ENCODE data around the gene ZBTB47.

ZBTB47 gene

GRCh38 chr3:42685363-42685881 lies 31.9 kb downstream of the ZBTB47 start, which contains the start of gene KLHL40:
TSS of gene KLHL40 (plus strand) at chr3:42685537. CDS start at chr3:42685619, 82 bp downstream.
- DNase-seq (ENCODE audit: low read depth in 3 of 3), result no peak

- DNase-seq (ENCODE audit: low read depth in 3 of 3), result no peak
Observed at GRCh38 chr3:42685891-42686820, 32.7 kb downstream of the ZBTB47 start.

- no peak for DNase-seq (ENCODE audit: low read depth in 3 of 3)
Observed at GRCh38 chr3:42686832-42687650, 33.5 kb downstream of the ZBTB47 start.

- no peak for DNase-seq (ENCODE audit: low read depth in 3 of 3)
Observed at GRCh38 chr3:42688016-42688415, 34.5 kb downstream of the ZBTB47 start.

- DNase-seq (ENCODE audit: low read depth in 3 of 3), result no peak
Observed at GRCh38 chr3:42688487-42689420, 35.3 kb downstream of the ZBTB47 start.

- no peak for DNase-seq (ENCODE audit: low read depth in 3 of 3)
Observed at GRCh38 chr3:42689421-42690014, 36.0 kb downstream of the ZBTB47 start.

GRCh38 chr3:42690191-42690590 lies 36.7 kb downstream of the ZBTB47 start:
- no peak for DNase-seq (ENCODE audit: low read depth in 3 of 3)

- no peak for DNase-seq (ENCODE audit: low read depth in 3 of 3)
Observed at GRCh38 chr3:42690766-42691680, 37.5 kb downstream of the ZBTB47 start.

- no peak for DNase-seq (ENCODE audit: low read depth in 3 of 3)
Observed at GRCh38 chr3:42691816-42692666, 38.5 kb downstream of the ZBTB47 start.

- no peak for DNase-seq (ENCODE audit: low read depth in 3 of 3)
Observed at GRCh38 chr3:42692667-42693529, 39.4 kb downstream of the ZBTB47 start.

- DNase-seq (ENCODE audit: low read depth in 3 of 3), result no peak
Observed at GRCh38 chr3:42693530-42693930, 40.0 kb downstream of the ZBTB47 start.

GRCh38 chr3:42694366-42694765 lies 40.9 kb downstream of the ZBTB47 start:
- DNase-seq (ENCODE audit: low read depth in 3 of 3), result no peak

GRCh38 chr3:42696356-42697288 lies 43.1 kb downstream of the ZBTB47 start:
- no peak for DNase-seq (ENCODE audit: low read depth in 3 of 3)

- no peak for DNase-seq (ENCODE audit: low read depth in 3 of 3)
Observed at GRCh38 chr3:42697289-42698051, 44.0 kb downstream of the ZBTB47 start.

- DNase-seq (ENCODE audit: low read depth in 3 of 3), result no peak
Observed at GRCh38 chr3:42698216-42698910, 44.9 kb downstream of the ZBTB47 start.
